Endothelial cell of hepatic sinusoid (primary cell): Measurements from ENCODE around the gene NKX2-3.

Source experiments
- in situ Hi-C: cut with HindIII; loops from 2 replicates; pipeline ENCODE4 v1.10.0; 2017; ENCODE audit warnings: low sequenced_read_pairs

NKX2-3 gene

DNA sequence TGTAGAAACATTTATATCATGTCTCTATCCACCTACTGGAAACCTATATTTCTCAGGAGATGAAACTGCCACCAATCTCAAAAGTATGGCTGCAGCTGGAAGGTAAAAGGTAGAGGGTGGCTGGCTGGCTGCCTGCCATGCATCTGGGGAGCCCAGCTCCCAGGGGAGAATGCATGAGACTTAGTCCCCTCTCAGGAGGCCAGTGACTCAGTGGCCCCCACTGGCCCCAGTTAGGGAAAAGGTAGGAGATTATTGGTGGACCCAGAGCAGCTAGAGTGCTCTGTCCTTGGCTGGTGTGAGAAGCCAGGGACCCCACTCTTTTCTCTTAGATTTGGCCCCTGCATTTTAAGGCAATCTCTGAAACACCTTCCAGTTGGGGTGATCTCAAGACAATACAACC, 6.8 kb upstream of the NKX2-3 start:
- in situ Hi-C loops = no loop called here

DNA sequence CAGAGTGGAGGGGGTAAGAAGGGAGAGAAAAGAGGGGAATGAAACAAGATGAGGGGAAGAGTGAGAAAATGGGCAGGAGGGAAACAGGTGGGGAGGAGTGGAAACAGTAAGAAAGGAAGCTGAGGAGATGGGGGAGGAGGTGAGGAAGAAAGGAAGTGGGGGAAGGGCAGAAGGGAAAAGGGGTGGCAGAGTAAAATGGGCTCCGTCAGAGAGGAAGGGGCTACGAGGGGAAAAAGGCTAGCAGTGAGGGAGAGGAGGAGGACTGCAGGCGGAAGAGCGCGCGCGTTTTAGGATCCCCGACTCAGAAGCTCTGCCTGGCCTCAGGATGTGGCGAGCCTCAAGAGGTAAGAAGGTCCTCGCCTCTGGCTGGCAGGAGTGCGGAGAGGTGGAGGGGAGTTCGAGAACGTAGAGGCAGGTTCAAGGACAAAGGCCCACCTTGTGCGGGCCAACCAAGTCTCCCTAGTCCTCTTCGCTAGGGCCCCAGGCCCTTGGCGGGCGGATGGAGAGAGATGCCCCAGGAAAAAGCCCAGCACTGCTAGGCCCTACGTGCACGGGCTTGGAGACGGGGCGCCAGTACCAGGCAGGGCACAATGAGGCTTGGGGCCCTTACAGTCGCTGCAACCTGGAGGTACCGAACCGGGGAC, 5.8 kb upstream of the NKX2-3 start:
- in situ Hi-C loops = no loop called here

DNA sequence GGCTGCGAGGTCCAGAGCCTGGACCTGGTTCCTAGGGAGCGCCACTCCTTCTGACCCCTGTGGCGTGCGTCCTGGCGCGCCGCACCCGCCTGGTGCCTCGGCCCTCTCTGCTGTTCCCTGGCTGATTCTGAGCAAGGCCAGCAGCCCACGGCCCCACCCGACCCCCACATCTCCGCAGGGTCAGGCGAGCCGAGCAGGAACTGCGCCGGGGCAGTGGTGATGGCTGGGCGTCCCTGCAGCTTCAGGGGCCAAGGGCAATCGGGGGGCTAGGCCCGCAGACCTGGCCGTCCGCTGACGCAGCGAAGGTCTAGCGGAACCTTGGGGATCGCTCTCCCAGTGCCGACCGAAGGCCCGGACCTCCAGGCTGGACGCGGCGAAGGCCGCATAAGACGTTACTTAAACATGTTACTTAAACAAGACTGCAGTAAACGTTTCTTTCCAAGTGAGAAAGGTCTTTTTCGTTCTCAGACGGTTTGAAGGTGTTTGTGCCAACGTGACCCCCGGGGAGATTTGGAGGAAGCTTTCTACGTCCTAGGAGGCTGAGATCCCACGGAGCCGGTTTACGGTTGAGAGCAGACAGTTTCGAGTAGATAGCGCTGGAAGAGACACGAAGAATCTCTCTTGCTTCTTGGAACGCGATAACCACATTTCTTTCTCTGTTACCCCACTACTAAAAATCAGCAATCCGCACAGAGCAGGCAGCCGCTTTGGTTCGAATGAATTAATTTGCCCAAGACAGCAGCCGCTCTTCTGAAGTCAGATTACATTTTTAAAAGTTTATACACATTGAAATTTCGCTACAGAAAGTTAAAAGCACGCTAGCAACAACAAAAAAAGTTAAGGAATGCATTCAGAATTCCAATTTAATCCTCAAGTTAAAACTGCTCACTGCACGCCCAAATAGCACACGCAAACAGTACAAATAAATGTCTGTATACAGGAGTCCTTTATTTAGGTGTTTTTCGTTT, 4.9 kb upstream of the NKX2-3 start:
- in situ Hi-C loops = no loop called here

- in situ Hi-C loops = no loop called here
These were observed 4.0 kb upstream of the NKX2-3 start for GRCh38 chr10:99528494-99529441.

DNA sequence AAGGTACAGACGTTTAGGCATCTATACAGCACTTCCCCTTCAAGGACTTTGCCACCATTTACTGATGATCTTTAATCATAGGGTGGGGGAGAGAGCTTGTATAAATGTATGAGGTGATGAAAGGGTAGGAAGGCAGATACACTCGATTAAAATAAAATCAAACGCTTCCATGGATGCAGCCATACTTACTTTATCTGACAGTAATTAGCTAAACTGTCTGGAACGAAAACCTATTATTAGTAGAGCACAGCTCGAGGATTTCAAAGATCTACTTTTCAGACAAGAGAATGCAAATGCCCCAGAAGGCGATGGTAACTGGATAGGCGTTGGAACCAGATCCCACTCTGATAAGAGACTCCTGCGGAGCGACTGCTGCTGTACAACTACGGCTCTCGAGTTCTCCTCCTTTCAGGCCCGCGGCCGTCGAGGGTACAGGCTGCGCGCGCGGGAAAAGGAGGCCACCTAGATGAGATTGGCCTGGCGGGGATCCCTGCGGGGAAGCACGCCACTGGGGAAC, 3.1 kb upstream of the NKX2-3 start:
- in situ Hi-C loops = no loop called here

DNA sequence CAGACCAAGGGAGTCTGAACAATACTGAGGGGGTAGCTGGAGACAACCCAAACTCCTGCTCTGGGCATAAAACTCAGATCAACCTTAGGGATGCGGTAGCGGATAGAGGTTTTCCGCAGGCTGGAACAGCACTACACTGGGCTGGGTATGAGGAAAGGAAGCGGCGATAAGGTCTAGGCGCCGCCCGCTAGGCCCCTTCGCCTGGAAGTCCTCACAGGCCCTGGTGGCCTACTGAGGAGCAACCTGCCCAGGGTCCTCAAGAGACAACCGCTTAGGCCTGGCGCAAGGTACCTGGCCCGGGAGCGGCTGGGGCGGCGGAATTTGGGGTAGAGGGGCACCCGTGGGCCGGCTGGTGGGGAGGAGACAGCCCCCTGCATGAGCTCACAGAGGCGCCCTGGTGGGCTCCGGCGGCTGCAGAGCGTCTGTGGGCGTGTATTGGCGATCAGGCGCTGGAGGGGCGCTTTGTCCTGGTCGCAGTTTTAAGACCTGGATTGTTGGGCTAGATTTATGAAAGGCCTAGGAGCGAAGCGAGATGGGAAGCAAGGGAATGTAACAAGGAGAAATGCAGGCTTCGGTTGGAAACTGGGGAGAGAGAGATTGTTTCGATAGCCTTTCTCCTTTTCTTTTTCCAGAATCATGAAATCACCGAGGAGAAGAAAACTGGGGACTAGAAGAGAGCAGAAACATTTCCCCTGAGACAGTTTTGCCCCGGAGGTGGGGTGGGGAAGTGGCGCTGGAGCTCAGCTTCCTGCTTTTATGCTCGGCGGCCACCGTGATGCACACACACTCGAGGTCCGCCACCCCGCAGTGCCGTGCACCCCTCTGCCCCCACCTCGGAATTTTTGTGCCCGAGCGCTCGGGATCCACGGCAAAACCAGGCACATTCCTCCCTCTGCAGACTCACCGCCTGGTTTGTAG, 2.4 kb upstream of the NKX2-3 start:
- in situ Hi-C loops = no loop called here

GRCh38 chr10:99531026-99531695, 1.6 kb upstream of the NKX2-3 start:
- in situ Hi-C loops = no loop called here

GRCh38 chr10:99531696-99532593, 797 bp upstream of the NKX2-3 start:
- in situ Hi-C loops = no loop called here

DNA sequence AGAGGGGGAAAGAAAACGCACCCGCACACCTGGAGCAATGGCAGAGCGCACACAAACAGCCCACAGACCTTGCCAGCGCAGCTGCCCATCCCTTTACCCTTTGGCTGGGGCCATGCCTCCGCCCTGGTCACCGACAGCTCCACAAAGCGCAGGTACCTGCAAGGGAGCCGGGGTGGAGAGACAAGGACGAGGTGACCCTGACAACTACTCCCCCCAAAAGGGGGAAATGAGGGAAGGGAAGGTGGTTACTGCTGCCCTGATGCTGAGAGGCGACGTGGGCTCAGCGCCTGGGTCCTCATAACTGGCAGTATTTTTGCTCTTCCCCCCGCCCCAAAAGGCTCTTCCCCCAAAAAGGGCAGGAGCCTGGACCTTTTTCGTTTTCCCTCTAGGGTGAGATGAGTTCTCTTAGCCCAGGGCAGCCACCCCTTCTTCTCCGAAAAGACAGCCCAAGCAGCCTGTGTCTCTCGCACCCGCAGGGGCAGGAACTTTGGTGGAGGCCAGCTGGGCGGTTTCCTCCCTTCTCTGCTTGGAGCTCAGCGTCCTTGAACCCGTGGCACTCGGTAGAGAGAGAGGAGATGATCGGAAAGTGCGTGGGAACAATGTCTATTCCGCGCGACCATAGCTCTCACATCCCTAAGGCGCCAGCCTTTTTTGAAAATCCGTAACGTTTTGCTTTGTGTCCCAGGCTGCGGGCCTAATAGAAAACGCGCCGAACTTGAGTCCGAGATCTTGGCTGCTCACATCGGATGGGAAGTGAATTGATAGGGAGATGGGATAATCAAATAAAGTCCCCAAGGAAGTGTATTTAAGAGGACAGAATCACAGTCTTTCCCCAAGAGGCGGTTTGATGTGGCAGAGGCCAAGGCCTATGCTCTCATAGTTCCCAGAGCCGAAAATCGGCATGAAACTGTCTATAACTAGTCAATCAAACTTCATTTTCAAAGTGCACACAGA, 1.0 kb downstream of the NKX2-3 start:
- in situ Hi-C loops = no loop called here

DNA sequence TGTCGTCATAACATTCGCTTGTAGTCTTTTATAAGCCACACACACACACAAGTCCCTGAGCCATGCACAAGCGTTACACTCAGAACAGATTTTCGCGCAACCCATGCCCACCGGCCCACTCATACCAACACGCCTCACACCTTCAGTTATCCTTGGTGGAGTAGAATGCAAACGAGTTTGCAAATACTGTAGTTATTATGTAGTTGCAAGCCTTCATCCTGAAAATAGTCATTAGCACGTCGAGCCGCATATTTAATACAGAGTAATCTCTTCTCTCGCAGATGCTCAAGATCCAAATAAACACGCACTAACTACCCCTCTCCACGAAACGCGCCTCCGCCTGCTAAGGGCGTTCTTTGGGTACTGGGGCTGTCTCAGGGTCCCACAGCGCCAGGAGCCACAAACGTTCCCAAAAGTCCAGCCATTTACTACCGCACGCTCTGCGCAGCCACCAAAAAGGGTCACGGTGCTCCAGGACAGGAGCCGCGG, 1.8 kb downstream of the NKX2-3 start:
- in situ Hi-C loops = no loop called here

GRCh38 chr10:99534939-99535763, 2.4 kb downstream of the NKX2-3 start:
- in situ Hi-C loops = loop anchor here (5.0 kb wide), 1 partner anchor 67 kb away; no protein-coding TSS in a partner anchor

DNA sequence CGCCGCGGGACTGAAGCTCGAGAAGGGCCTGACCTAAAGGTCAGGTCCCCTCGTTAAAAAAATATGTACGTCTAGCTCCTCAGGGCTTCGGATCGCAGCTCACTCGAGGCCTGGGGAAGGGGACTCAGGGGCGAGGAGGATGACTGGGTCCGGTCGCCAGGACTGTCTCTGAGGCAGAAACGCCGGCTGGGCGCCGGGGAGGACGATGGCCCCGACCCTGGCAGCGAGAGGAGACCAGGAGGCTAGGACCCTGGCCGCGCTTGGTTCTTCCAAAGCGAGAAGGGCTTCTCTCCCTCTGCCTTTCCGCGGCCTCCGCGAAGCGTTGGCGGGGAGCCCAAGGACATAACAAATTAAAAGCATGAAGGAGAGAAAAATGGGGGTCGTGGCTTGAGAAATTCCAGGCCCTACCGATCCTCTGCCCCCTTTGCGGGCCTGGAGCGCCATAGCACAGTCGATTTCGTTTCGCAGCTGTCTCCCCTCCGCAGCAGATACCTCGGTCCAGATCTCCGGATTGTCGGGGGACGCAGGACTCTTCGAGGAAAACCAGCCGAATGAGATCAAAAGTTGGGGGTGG, 3.1 kb downstream of the NKX2-3 start:
- in situ Hi-C loops = loop anchor here (5.0 kb wide), 1 partner anchor 66 kb away; no protein-coding TSS in a partner anchor

DNA sequence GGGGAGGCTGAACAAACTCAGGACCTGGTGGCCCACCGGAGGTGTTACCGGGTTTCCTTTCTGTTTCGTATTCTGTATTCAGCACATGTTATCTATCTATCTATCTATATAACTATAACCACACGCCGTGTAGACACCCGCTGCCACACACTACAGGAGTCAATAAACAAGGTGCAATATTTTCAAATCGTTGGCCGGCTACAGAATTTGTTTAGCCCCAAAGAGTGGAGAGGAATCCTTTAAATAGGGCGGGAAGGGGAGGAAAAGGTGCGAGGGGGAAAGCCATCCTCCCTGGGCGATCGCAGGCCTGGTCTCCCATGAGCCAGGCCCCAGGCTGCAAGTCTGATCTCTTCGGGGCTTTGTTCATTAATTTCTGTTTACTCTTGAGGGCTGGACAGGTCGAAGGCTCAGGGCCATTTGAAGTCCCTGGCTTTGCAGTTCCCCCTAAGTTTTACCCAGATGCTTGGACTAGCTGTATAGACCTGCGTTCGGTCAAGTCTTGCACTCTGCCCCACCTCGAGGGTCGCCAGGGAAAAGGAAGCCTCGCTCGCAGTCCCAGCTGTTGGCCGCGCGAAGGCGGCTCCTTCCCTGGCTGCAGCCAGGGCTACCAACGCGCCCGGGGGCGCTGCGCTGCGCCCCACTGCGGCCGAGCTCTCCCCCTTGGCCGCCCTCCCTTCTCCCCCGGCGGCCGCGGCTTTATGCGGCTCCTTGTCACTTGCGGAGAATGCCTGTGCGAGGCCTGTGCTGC, 3.8 kb downstream of the NKX2-3 start:
- in situ Hi-C loops = loop anchor here (5.0 kb wide), 1 partner anchor 66 kb away; no protein-coding TSS in a partner anchor

GRCh38 chr10:99537086-99537988, 4.6 kb downstream of the NKX2-3 start:
- in situ Hi-C loops = loop anchor here (5.0 kb wide), 1 partner anchor 65 kb away; no protein-coding TSS in a partner anchor
